Caco-2 (cell line): Measurements from ENCODE around the gene ATXN2L. TPM values are rescaled to one million over a fixed set of nuclear protein-coding genes. Genes with fewer than 3 reads are reported as not detected.
A peak's percentile ranks its signal among the peaks of the same experiment; 100 is the strongest.

Experiments
- BruUV-seq: library from RNA; stranded (reverse); fragments of 400-500 nt; replicated peaks from 2 replicates; lab custom pipeline; 2021; lab: Mats Ljungman, UMichigan
- CTCF ChIA-PET: fragments of 300-600 bp; sonication (Branson Sonifier 250); formaldehyde crosslinking; loops from one replicate; lab custom pipeline; 2022; ENCODE audit warnings: antibody characterized with exemption; lab: Charles Lee
- POLR2A ChIA-PET: fragments of 300-600 bp; sonication (Branson Sonifier 250); formaldehyde crosslinking; loops from one replicate; lab custom pipeline; 2022; ENCODE audit warnings: antibody characterized with exemption; lab: Charles Lee
- DNase-seq, 2 experiments: peaks; one replicate each; pipeline versions ENCODE4 v3.0.0 to v3.0.0-alpha.2; 2020 to 2022
- H3K27me3 ChIP-seq: replicated peaks from 2 replicates; pipeline ENCODE4 v1.6.0; 2011; ENCODE audit warnings: low read length; ENCODE audit not compliant: control insufficient read depth, insufficient read depth
- H3K36me3 ChIP-seq: 2 replicates; pipeline ENCODE4 v1.5.1; 2011; ENCODE audit warnings: low read length; ENCODE audit not compliant: control insufficient read depth, insufficient read depth
- H3K4me1 ChIP-seq: fragments of 250-450 bp; sonication (Bioruptor Pico); 2 replicates; pipeline ENCODE4 v1.5.1; 2020; ENCODE audit warnings: mild to moderate bottlenecking
- H3K4me3 ChIP-seq: 2 replicates; pipeline ENCODE4 v1.5.1; 2011; ENCODE audit warnings: low read depth, mild to moderate bottlenecking, control low read depth, low read length
- H3K9me3 ChIP-seq: fragments of 250-450 bp; sonication (Bioruptor Pico); 2 replicates; pipeline ENCODE4 v1.5.1; 2020; ENCODE audit warnings: mild to moderate bottlenecking, moderate library complexity
- H3K27ac Mint-ChIP-seq: one replicate; pipeline ENCODE4 v1.8.0; 2022; ENCODE audit warnings: mixed read lengths; ENCODE audit not compliant: unreplicated experiment
- H3K27me3 Mint-ChIP-seq: one replicate; pipeline ENCODE4 v1.8.0; 2022; ENCODE audit warnings: mixed read lengths; ENCODE audit not compliant: insufficient read depth, unreplicated experiment
- H3K36me3 Mint-ChIP-seq: one replicate; pipeline ENCODE4 v1.8.0; 2022; ENCODE audit warnings: mild to moderate bottlenecking, mixed read lengths; ENCODE audit not compliant: insufficient read depth, unreplicated experiment
- H3K4me1 Mint-ChIP-seq: one replicate; pipeline ENCODE4 v1.8.0; 2022; ENCODE audit warnings: low read depth, mixed read lengths; ENCODE audit not compliant: unreplicated experiment
- H3K4me3 Mint-ChIP-seq: one replicate; pipeline ENCODE4 v1.8.0; 2022; ENCODE audit warnings: mild to moderate bottlenecking, moderate library complexity, mixed read lengths; ENCODE audit not compliant: unreplicated experiment
- H3K9me3 Mint-ChIP-seq: one replicate; pipeline ENCODE4 v1.8.0; 2022; ENCODE audit warnings: mixed read lengths; ENCODE audit not compliant: unreplicated experiment
- CTCF ChIP-seq, 2 experiments: fragments of 200-600 bp in 1 of 2; IDR thresholded peaks; 1 replicate in 1 of 2; 2 replicates in 1 of 2; pipeline versions ENCODE4 v1.5.1 to v1.8.0; 2011 to 2022; ENCODE audit warnings: antibody characterized with exemption in 1 of 2, control low read depth in 1 of 2, inconsistent platforms in 1 of 2, low read depth in 1 of 2, low read length in 1 of 2, mild to moderate bottlenecking in 1 of 2, moderate library complexity in 1 of 2; ENCODE audit not compliant: insufficient read depth in 1 of 2, severe bottlenecking in 1 of 2, unreplicated experiment in 1 of 2
- intact Hi-C: fragments of 100-400 bp; cut with micrococcal nuclease; formaldehyde crosslinking; loops from one replicate; pipeline ENCODE4 v1.10.0; 2022; ENCODE audit not compliant: unreplicated experiment
- total RNA-seq: library from RNA; stranded (reverse); gene quantifications from 2 replicates; pipeline ENCODE4 v1.2.3, GENCODE V29; 2022

Gene ATXN2L
- total RNA-seq, 1 experiment from 2014 or later = 352 TPM

GRCh38 chr16:28821874-28822519 is 802 bp upstream of the ATXN2L start:
- no peaks in the 10 kb centered on the region for H3K9me3 ChIP-seq
- peaks cover 80% of the 10 kb centered on the region for H3K36me3 Mint-ChIP-seq
- peak overlapping the region; percentile 23 for H3K27ac Mint-ChIP-seq
- H3K4me3 Mint-ChIP-seq = peak overlapping the region; percentile 100
- TSS peak; percentile 87 for BruUV-seq
- POLR2A ChIA-PET = interaction anchor here (0.5 to 1.5 kb wide), 4 partner anchors 9 to 166 kb away, joined by 4 to 14 read pairs (median 5); partner anchors contain the start of genes NFATC2IP and TUFM
- CTCF ChIA-PET = no interaction called here
- no peaks in the 10 kb centered on the region; the same call in 1 of the 2 replicates for H3K4me1 ChIP-seq
- no peak for DNase-seq
- H3K9me3 Mint-ChIP-seq = no peaks in the 10 kb centered on the region
- no peaks in the 10 kb centered on the region for H3K27me3 Mint-ChIP-seq
- intact Hi-C loops = no loop called here
- TF ChIP-seq CTCF (IDR thresholded peaks at IDR 0.05; ENCODE audit: insufficient read depth in 1 of 2, low read depth in 1 of 2, low read length in 1 of 2, severe bottlenecking in 1 of 2, unreplicated experiment in 1 of 2) = no peak
- peaks cover 4% of the 10 kb centered on the region for H3K36me3 ChIP-seq
- H3K4me1 Mint-ChIP-seq = peaks cover 14% of the 10 kb centered on the region
- peak overlapping the region; percentile 93 for H3K4me3 ChIP-seq
- no peaks in the 10 kb centered on the region for H3K27me3 ChIP-seq

GRCh38 chr16:28823291-28823872 is 583 bp downstream of the ATXN2L start:
- H3K27me3 ChIP-seq = no peaks in the 10 kb centered on the region
- no TSS peak for BruUV-seq
- H3K4me1 Mint-ChIP-seq = peaks cover 14% of the 10 kb centered on the region
- intact Hi-C loops = no loop called here
- H3K36me3 Mint-ChIP-seq = peaks cover 87% of the 10 kb centered on the region
- POLR2A ChIA-PET = interaction anchor here (0.6 to 1.5 kb wide), 6 partner anchors 23 to 1076 kb away, joined by 3 to 14 read pairs (median 3); partner anchors contain the start of genes NFATC2IP, SEZ6L2 and TUFM
- H3K4me3 Mint-ChIP-seq = peak overlapping the region; percentile 100
- H3K27me3 Mint-ChIP-seq = no peaks in the 10 kb centered on the region
- H3K4me3 ChIP-seq = peak overlapping the region; percentile 93
- no peaks in the 10 kb centered on the region for H3K9me3 Mint-ChIP-seq
- CTCF ChIA-PET = no interaction called here
- peak overlapping the region; percentile 100 for H3K27ac Mint-ChIP-seq
- no peak for TF ChIP-seq CTCF (IDR thresholded peaks at IDR 0.05; ENCODE audit: insufficient read depth in 1 of 2, low read depth in 1 of 2, low read length in 1 of 2, severe bottlenecking in 1 of 2, unreplicated experiment in 1 of 2)
- H3K9me3 ChIP-seq = no peaks in the 10 kb centered on the region
- DNase-seq = no peak
- H3K4me1 ChIP-seq = no peaks in the 10 kb centered on the region; the same call in 1 of the 2 replicates
- H3K36me3 ChIP-seq = peaks cover 4% of the 10 kb centered on the region

- intact Hi-C loops = no loop called here
- Mint-ChIP-seq H3K4me1 (peaks cover 14% of the 10 kb centered on the region), H3K9me3 (no peaks in the 10 kb centered on the region), H3K4me3 (peak overlapping the region; percentile 100), H3K36me3 (peaks cover 87% of the 10 kb centered on the region), H3K27ac (peak overlapping the region; percentile 100), H3K27me3 (no peaks in the 10 kb centered on the region)
- no peaks in the 10 kb centered on the region for H3K9me3 ChIP-seq
- H3K4me1 ChIP-seq = no peaks in the 10 kb centered on the region; the same call in 1 of the 2 replicates
- peak overlapping the region; percentile 93 for H3K4me3 ChIP-seq
- CTCF ChIA-PET = no interaction called here
- H3K36me3 ChIP-seq = peaks cover 4% of the 10 kb centered on the region
- peak; percentile 97 to 98 for DNase-seq
- no peaks in the 10 kb centered on the region for H3K27me3 ChIP-seq
- POLR2A ChIA-PET = interaction anchor here (0.6 to 1.0 kb wide), 3 partner anchors 22 to 1075 kb away, joined by 3 to 6 read pairs (median 3); partner anchors contain the start of genes NFATC2IP, SEZ6L2 and TUFM
- BruUV-seq = no TSS peak
- peak in 1 of 2 experiments; percentile 28 for TF ChIP-seq CTCF (IDR thresholded peaks at IDR 0.05; ENCODE audit: insufficient read depth in 1 of 2, low read depth in 1 of 2, low read length in 1 of 2, severe bottlenecking in 1 of 2, unreplicated experiment in 1 of 2)
These were observed 1.3 kb downstream of the ATXN2L start for GRCh38 chr16:28823873-28824716.
